SHP77 treated with DMSO at 0.1 percent for 48 hours (cell line): ENCODE measurements around the gene CHAC2.
A peak's percentile ranks its signal among the peaks of the same experiment; 100 is the strongest.
"Not testable (repeated sequence)": the region's sequence is repeated elsewhere in the genome, so short reads cannot be mapped to it uniquely, and the experiment has no call there.

Source experiments
- DNase-seq: peaks from one replicate; lab custom pipeline; 2025; lab: John Stamatoyannopoulos, UW

The CHAC2 gene

DNA sequence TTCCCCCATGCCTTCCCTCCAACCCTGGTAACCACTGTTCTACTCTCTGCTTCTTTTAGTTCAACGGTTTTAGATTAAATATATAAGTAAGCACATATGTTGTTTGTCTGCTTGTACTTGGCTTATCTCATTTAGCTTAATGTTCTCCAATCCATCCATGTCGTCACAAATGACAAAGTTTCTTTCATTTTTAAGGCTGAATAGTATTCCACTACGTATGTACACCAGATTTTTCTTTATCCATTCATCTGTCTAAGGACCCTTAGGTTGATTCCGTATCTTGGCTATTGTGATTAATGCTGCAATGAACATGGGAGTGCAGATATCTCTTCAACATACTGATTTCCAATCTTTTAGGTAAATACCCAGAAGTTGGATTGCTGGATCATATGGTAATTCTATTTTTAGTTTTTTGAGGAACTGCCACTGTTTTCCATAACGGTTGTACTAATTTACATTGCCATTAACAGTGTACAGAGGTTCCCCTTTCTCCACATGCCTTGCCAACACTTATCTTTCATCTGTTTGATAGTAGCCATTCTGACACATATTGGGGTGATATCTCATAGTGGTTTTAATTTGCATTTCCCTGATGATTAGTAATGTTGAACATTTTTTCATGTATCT is 11.0 kb downstream of the CHAC2 start:
- no peak for DNase-seq

DNA sequence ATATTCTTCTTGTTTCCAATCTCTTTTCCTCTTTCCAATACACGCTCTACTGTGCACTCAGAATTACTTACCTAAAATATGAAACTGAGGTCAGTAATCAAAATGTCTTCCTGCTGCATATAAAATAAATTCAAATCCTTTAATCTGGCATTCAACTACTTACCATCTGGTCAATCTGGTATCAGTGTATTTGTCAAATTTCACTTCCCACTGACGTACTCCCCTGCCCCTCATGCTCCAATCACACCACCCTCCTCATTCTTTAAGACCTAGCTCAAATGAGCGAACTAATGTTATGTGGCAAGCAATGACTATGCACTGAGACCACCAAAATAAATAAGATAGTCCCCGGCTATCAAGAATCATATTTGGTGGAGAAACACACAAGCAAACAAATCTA is 12.5 kb downstream of the CHAC2 start:
- no peak for DNase-seq

DNA sequence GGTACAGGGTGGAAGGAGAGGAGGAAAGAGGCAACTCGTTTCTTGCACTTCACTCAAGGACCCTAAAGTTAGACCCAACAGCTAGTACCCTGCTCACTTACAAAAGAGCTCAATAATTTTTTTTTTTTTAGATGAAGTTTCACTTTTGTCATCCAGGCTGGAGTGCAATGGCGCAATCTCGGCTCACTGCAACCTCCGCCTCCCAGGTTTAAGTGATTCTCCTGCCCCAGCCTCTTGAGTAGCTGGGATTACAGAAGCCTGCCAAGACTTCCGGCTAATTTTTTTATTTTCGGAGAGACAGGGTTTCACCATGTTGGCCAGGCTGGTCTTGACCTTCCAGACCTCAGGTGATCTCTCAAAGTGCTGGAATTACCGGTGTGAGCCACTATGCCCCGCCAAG is 15.1 kb downstream of the CHAC2 start:
- DNase-seq: no peak

DNA sequence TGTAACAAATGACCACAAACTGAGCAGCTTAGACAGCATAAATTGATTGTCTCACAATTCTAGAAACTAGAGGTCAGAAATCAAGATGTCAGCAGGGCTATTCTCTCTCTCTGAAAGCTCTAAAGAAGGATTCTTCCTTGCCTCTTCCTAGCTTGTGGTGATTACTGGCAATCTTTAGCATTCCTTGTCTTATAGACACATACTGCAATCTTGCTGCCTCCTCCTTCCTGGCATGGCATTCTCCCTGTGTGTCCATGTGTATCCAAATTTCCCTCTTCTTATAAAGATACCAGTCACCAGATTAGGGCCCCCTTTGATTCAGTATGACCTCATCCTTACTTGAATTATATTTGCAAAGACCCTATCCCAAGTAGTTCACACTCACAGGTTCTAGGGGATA is 16.8 kb downstream of the CHAC2 start:
- DNase-seq: no peak

DNA sequence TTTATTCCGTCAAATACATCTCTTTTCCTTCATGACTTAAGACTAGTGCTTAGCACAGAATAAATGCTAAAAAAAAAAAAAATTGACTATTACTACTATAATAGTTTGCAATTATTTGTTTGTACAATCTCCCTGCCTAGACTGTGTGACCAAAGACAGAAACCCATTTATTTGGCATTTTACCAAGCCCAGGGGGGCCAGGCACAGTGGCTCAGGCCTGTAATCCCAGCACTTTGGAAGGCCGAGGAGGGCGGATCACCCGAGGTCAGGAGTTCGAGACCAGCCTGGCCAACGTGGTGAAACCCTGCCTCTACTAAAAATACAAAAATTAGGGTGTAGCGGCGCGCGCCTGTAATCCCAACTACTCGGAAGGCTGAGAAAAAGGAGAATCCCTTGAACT is 17.8 kb downstream of the CHAC2 start:
- DNase-seq: peak; percentile 10

DNA sequence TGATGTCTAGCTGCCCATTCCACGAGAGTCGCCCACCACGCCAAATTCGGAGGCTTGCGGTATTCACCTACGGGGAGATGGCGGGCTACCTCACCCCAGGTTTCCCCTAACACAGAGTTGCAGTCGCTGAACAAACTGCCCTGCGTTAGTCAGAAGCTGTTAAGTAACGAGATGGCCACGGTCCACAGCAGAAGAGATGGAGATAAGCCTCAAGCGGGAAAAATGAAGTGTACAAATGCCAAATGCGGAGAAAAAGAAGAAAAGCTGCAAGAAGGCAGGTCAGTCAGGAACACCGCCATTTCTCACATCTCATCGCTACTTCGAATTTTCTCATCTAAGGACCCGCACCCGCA is 18.7 kb downstream of the CHAC2 start:
- no peak for DNase-seq

DNA sequence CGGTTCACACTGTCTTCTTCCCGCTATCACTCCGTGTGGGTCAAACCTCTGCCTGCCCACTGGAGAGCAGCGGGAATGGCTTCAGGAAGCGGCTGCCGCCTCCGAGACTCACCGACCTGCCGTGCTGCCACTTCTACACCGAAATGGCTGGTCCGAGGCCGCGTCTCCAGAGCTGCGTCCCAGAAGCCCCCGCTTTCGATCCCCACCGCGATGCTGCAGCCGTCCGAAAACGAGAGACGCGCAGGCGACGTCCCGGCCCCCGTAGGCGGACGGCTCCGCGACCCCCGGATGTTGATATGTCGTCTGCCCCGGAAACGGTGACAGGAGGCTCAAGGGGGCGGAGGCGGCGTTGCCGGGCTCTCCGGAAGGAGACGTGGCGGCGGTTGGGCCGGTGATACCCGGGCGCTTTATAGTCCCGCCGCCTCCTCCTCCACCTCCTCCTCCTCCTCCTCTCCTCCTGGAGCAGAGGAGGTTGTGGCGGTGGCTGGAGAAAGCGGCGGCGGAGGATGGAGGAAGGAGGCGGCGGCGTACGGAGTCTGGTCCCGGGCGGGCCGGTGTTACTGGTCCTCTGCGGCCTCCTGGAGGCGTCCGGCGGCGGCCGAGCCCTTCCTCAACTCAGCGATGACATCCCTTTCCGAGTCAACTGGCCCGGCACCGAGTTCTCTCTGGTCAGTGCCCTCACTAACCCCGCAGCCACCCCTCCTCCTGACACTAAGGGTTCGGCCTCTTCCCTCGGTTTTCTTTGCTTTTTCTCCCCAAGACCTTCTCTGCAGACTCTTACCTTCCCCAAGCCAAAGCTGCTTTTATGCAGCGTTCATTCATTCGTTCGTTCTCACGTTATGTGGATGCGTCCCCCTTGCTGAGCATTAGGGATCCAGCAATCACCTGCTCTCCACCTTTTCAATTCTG is 19.4 kb downstream of the CHAC2 start, which contains the start of the genes ASB3 and ERLEC1:
ASB3 (minus strand) TSS at position 249 of the 909 bp plus-strand sequence. CDS start 21,381 bp downstream, outside the sequence.
ERLEC1 (plus strand) TSS at position 340 of the 909 bp plus-strand sequence; CDS start at position 507, 167 bp downstream.
- DNase-seq: peak; percentile 98

DNA sequence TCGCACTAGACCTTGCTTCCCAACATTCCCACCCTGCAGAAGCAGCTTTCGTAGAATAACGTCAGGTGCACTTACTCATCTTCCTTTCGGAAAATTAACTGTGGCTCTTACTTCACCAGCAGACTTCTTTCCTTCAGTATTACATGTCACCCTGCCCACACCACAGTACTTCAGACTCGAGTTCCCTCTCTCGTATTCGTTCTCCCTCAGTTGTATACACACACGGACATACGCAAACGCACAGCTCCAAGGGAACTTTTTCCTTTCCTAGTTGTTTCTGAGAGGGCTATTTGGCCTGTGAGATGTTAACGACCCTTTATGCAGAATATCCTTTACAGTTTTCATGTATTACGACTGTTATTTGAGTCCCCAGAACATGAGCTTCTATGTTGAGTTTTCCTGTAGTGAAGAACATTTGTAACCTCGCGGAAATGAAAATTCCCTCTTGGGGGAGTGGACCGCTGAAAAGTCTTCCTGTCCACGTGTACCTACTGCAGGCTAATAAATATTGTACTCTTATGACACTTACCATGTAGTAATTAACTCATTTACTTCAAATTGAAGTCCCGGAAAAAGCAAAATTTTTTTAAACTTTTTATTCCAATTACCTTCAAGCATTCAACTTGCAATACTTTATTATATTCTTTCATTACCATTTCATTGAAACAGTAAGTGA is 20.1 kb downstream of the CHAC2 start:
- peak; percentile 15 for DNase-seq

DNA sequence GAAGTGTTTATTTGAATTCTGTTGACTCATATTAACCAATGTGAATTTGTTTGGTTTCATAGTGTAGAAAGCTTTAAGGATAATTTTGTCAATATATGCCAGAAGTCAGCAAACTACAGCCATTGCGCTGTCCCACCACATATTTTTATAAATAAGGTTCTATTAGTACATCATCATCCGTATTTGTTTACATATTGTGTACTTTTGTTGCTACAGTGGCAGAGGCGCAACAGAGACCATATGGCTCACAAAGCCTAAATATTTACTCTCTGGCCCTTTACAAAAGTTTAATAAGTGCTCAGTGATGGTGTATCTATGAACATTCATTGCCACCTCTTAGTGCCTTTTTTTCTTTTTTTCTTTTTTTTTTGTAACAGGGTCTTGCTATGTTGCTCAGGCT is 25.7 kb downstream of the CHAC2 start:
- DNase-seq: no peak

DNA sequence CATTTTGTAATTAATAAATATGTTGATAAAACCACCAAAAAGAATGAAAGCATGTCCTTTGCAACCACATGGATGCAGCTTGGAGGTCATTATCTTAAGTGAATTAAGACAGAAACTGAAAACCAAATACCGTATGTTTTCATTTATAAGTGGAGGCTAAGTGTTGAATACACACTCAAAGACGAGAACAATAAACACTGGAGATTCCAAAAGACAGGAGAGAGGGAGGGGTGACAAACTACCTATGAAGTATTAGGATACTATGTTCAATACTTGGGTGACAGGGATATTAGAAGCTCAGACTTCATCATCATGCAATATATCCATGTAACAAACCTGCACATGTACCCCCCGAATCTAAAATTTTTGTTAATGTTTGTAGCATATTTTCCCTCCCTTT is 26.2 kb downstream of the CHAC2 start:
- DNase-seq: no peak

DNA sequence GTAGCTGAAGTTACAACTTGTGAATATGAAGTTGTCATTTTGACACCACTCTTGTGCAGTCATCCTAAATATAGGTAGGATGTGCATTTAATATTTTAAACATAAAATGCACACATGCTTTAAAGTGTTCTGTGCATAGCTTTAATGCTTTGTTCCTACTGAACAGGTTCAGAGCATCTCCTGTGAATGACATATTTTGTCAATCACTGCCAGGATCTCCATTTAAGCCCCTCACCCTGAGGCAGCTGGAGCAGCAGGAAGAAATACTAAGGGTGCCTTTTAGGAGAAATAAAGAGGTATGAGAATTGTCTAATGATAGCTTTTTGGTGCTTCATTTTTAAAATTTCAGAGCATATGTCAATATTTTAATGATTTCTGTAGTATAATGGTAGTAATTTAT is 33.9 kb downstream of the CHAC2 start:
- no peak for DNase-seq

DNA sequence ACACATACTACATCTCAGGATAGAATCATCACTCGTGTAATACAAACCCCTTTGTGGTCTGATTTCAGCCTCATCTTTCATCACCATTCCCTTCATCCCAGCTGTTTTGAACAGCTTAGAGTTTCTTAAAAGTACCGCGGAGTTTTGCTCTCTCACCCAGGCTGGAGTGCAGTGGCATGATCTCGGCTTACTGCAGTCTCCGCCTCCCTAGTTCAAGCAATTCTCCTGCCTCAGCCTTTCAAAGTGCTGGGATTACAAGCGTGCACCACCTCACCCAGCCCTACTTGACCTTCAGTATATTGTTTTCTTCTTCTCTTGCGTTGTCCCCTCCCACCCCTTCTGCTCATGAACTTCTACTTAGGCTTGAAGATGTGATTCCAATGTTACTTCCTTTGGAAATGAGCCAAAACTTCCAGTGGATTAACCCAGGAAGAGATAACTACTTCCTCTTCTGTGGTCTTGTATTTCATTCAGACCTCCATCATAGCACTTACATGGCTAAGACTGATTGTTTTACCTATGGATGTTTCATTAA is 35.1 kb downstream of the CHAC2 start:
- no peak for DNase-seq

DNA sequence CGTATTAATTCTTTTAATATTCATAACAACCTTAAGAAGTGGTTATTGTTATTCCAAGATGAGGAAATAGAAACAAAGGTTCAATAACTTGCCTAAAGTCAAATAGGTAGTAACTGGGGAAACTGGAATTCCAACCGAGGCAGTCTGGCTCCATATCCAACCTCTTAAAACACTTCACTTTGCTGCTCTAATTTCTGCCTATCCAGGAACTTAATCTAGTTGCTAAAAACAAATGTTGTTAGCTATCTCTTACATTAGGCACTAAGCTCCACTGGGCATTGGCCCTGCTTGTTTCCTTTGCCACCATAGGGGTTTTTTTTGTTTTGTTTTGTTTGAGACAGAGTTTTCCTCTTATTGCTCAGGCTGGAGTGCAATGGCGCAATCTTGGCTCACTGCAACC is 44.0 kb downstream of the CHAC2 start:
- no peak for DNase-seq

DNA sequence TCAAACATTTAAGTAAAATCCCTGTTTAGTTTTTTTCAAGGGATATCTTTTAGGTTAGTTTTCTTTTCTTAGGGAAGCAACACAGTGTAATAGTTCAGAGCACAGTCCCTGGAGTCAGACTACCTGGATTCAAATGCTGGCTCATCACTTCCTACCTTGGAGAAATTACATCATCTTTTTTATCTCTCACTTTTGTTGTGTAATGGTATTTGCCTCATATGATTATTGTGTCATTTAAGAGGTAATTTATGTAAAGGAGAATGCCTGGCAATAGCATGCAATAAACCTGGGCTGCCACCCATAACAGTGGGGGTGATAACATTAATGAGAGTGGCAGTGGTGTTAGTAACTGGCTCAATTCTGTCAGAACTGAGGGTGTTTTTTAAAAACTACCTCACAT is 45.5 kb downstream of the CHAC2 start:
- DNase-seq: no peak

DNA sequence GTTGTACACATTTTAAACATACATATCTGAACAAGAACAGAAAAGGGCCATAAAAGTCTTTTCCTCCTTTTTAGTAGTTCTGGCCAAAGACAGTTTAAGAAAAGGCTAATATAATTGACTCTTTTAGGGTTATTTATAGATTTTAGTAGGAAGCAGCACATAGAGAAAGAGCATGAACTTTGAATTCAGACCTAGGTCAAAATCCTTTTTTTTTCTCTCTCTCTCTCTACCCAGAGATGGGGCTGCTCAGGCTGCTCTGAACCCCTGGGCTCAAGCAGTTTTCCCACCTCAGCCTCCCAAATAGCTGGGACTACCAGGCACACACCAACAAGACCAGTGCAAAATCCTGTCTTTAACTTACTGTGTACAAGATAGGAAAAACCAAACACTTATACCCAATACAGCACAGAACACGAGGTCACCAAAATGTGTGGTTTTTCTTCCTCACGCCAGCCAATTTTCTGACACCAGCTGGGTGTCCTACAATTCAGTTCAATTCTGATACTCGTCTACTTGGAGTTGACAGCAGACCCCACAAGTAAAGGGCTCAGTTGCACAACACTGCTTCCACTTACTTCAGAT is 51.3 kb downstream of the CHAC2 start:
- DNase-seq: no peak

DNA sequence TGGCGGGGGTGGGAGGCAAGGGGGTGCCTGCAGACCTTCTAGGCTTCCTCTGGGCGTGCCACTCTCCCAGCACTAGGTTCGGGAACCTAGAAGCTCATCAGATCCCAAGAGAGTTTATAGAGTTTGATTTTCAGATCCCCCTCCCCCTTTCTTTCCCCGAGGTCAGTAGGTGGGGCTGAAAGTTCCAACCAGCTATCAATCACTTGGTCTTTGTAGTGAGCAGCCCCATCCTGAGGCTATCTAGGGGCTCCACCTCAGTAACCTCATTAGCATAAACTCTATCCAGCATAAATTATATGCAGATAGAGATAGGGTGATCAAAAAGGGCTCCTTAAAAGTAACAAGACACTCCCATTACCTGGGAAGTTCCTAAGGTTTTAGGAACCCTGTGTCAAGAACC is 52.0 kb downstream of the CHAC2 start:
- DNase-seq: no peak

DNA sequence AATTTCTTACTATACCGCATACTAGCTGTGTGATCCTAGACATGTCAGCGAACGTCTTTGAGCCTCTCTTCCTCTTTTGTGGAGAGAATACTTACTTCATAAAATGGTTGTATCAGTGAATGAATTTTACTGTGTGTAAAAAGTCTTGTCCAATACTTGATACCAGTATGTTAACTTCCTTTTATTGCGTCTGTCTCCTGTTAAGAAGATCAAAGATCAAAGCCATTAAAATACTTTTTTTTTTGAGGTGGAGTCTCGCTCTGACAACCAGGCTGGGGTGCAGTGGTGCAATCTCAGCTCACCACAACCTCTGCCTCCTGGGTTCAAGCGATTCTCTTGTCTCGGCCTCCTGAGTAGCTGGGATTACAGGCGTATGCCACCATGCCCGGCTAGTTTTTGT is 52.4 kb downstream of the CHAC2 start:
- DNase-seq: no peak

DNA sequence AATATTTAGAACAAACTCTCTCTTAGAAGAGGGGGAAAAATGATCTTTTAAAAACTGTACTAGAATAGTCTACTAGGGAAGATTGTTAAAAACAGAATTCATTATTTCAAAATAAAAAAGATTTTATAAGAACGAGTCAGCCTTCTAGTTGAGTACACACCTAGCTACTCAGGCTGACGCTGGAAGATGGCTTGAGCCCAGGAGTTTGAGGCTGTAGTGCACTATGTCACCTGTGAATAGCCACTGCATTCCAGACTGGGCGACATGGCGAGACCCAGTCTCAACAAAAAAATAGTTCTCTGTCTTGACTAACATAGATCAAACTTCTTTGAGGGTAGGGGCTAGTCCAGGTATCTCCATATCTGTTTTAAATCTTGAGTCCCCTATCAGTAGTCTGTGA is 53.1 kb downstream of the CHAC2 start:
- no peak for DNase-seq

DNA sequence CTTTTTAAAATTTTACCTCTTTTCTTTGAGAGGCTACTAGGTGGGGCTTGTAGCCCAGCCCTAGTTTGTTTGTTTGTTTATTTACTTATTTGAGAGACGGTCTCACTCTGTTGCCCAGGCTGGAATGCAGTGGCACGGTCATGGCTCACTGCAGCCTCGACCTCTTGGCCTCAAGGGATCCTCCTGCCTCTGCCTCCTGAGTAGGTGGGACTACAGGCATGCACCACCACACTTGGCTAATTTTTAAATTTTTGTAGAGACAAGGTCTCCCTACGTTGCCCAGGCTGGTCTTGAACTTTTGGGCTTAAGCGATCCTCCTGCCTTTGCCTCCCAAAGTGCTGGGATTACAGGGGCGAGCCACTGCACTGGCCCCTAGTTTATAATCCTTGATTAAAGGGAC is 54.2 kb downstream of the CHAC2 start:
- no peak for DNase-seq

DNA sequence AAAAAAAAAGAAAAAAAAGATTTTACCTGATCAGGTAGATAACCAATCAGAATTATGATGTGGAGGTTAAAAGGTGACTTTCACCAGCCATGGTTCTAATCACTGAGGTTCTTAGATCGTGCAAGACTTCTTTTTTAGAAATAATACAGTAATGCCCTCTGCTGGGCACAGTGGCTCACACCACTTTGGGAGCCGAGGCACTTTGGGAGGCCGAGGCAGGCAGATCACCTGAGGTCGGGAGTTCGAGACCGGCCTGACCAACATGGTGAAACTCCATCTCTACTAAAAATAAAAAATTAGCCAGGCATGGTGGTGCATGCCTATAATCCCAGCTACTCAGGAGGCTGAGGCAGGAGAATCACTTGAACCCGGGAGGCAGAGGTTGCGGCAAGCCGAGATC is 56.0 kb downstream of the CHAC2 start:
- DNase-seq: not testable (repeated sequence)
